GM13977 (cell line): ENCODE results near the gene MYLK4.

ENCODE experiments used
- DNase-seq: peaks from one replicate; pipeline ENCODE4 v3.0.0; 2012; ENCODE audit warnings: low spot score
- in situ Hi-C: fragments of 300-500 bp; cut with MboI; formaldehyde crosslinking; loops from one replicate; pipeline ENCODE4 v1.12.0; 2022; ENCODE audit warnings: low sequenced_read_pairs, low pct_unique_long_range_greater_than_20kb, mixed read lengths, inconsistent platforms; ENCODE audit not compliant: unreplicated experiment
- TF ChIP-seq, protein P1 (sequence below): IDR thresholded peaks from 2 replicates; pipeline ENCODE4 v1.5.1; 2012; ENCODE audit warnings: mild to moderate bottlenecking, control low read depth; ENCODE audit not compliant: insufficient read depth; ENCODE audit errors: extremely low read depth, missing control alignments

The MYLK4 gene

DNA sequence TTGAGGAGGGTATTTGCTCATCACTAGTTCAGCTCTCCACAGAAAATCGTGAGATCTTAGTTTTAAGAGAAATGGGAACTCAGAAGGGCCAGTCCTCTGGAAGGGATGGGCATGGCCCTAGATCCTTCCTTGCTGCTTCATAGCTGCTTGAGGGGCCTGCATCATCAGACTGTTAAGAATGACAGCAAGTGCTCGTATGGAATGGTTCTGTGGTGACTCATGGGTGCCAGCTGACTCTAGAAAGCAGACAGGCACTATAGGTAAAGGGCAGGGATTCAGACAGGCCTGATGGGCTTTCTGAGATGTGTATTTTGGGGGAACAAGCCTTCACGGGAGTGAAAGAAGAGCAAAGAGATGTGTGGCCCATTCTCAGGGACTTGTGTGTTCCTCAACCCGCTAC is 90.8 kb downstream of the MYLK4 start:
- DNase-seq, result no peak
- TF ChIP-seq, protein P1, sequence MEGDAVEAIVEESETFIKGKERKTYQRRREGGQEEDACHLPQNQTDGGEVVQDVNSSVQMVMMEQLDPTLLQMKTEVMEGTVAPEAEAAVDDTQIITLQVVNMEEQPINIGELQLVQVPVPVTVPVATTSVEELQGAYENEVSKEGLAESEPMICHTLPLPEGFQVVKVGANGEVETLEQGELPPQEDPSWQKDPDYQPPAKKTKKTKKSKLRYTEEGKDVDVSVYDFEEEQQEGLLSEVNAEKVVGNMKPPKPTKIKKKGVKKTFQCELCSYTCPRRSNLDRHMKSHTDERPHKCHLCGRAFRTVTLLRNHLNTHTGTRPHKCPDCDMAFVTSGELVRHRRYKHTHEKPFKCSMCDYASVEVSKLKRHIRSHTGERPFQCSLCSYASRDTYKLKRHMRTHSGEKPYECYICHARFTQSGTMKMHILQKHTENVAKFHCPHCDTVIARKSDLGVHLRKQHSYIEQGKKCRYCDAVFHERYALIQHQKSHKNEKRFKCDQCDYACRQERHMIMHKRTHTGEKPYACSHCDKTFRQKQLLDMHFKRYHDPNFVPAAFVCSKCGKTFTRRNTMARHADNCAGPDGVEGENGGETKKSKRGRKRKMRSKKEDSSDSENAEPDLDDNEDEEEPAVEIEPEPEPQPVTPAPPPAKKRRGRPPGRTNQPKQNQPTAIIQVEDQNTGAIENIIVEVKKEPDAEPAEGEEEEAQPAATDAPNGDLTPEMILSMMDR, result no peak

DNA sequence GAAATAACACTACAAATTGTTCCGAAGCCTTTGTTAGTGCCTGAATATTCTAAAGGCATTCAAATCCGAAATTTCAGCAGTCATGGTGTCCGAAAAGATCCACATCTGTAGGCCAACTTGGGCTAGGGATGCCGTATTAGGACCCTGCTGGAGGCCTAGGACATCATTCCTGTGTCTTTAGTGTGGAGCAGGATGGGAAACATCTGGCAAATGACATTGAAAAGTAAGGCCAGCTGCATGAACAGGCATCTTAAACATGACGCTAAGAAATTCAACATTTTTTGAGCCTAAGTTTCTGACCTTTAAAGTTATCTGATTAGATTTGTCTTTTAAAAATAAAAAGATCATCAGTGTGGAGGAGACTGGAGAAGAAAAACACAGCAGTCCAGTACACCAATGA is 91.3 kb downstream of the MYLK4 start:
- DNase-seq, result no peak
- TF ChIP-seq, protein P1, result no peak
- in situ Hi-C loops, result no loop called here

More for the DNA sequence above, 90.8 kb downstream of the MYLK4 start:
- in situ Hi-C loops, result no loop called here

DNA sequence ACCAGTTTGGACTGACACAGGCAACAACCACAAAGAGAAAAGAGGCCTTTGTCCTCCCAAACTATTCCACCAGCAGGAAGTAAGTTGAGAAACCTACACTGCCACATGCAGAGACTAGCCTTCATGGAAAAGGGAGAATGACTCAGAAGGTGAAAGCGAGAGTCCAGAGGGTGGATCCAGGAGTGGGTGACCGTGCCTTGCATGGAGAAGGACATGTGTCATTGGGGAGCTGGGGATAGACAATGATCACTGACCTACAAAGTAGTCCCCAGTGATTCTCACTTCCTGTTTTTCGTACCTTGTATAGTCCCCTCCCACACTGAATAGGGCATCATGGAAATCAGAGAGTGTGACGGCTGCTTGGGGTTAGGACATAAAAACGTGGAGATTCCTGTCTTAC is 91.9 kb downstream of the MYLK4 start:
- TF ChIP-seq, protein P1, result no peak
- peak; percentile 32 for DNase-seq
- in situ Hi-C loops, result no loop called here

DNA sequence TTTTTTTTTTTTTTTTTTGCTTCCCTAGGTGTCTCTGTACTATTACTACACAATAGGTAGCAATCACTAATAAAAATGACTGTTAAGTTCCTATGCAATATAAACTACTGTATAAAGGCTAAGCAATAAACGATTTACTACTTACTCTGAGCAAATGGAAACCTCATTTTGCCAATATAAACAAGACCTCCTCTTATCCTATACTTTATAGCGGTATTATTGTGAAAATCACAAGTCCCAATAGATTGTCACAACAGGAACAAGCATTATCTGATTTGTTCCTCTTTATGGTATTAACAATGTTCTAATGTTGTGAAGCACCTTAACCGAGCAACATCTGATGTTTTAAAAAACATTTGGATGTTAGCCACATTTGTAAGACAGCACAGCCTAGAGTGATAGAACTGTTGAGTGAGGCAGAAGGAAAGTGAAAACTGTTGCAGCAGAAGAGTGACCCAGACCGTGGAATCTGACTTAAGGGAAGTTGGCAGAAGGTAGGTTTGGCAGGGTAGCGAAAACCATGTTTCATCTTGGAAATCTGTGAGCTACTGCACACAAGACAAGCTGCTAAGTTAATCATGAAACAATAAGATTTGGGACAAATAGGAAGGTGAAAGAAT is 94.2 kb downstream of the MYLK4 start:
- TF ChIP-seq, protein P1, result no peak
- in situ Hi-C loops, result no loop called here
- no peak for DNase-seq

DNA sequence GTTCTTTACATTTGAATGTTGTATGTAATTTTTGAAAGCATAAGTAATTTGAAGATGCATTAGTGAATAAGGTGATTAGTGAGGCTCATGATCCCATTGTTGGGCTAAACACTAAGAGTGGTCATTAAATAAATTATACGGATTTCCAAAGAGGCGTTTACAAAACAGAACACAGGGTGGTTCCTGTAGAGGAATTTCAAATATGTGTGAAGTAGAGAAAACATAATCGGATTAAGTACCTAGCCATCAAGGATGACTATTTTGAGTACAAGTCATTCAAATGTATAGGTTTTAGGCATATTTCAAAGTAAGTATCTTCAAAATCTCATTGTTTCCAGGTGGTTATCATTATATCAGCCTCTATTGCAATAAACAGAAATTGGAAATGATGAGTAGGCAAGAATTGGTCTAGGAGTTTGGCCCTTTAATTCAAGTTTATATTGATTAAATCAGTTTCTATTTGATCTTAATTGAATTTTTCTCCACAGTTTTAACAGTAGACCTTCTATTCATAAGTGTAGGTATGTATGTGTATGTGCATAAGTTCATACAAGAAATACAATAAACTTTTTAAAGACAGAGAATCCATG is 94.8 kb downstream of the MYLK4 start:
- in situ Hi-C loops, result no loop called here
- TF ChIP-seq, protein P1, result no peak
- no peak for DNase-seq

DNA sequence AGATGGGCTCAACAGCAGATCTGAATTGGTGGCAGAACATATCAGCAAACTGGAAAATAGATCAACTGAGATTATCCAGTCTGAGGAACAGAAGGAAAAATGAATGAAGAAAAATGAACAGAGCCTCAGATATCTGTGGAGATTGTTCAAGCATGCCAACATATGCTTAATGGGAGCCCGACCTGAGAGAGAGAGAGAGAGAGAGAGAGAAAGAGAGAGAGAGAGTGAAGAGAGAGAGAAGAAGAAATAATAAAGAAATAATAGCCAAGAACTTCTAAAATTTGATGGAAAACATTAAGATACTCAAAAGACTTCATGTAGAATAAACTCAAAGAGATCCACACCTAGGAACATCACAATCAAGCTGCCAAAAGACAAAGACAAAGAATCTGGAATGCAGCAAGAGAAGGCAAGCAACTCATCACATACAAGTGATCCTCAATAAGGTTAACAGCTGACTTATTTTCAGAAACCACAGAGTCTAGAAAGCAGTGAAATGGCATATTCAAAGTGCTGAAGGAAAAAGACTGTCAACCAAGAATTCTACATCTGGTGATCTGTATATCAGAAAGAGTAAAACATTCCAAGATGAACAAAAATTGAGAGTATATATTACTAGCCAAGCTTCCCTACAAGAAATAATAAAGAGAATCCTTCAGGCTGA is 97.2 kb downstream of the MYLK4 start:
- TF ChIP-seq, protein P1, result no peak
- DNase-seq, result no peak
- in situ Hi-C loops, result no loop called here
